Subcutaneous adipose tissue (tissue), 4 donors: ENCODE data around the gene EMD. TPM values are rescaled to one million over a fixed set of nuclear protein-coding genes. Genes with fewer than 3 reads are reported as not detected.

Experiments
- CTCF ChIP-seq: fragments of 450-650 bp; IDR thresholded peaks from one replicate; pipeline ENCODE4 v1.5.1; 2016; ENCODE audit warnings: low read depth, mild to moderate bottlenecking, control low read depth, antibody characterized with exemption, moderate library complexity
- total RNA-seq, 4 donors: library from RNA; depleted of rRNA; stranded (reverse); fragments of >200 nt; gene quantifications; one replicate each; pipeline ENCODE4 v1.1.0, GENCODE V29; 2016

Gene EMD
- total RNA-seq, 4 donors from 2014 or later: 27.6 to 37.9 (median 30.2) TPM

GRCh38 chrX:154375156-154375504 lies 4.0 kb upstream of the EMD start:
- no peak for TF ChIP-seq CTCF

DNA sequence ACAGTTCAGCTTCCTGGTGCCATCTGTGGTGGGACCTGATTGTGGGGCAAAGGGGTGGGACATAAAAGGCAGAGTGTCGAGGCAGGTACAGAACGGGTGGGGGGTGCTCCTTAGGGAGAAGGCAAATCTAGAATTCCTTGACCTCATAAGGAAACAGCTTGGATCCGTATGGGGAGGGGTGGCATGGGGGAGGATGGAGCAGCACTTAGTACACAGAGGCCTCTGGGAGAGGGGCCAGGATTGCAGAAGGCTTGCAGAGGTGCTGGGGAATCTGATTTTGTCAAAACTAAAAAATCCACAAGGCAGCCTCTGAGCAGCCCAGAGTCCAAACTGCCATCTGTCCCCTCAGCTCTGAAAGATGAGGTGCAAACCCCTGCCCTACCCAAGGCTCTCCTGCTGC lies 2.3 kb upstream of the EMD start:
- no peak for TF ChIP-seq CTCF

DNA sequence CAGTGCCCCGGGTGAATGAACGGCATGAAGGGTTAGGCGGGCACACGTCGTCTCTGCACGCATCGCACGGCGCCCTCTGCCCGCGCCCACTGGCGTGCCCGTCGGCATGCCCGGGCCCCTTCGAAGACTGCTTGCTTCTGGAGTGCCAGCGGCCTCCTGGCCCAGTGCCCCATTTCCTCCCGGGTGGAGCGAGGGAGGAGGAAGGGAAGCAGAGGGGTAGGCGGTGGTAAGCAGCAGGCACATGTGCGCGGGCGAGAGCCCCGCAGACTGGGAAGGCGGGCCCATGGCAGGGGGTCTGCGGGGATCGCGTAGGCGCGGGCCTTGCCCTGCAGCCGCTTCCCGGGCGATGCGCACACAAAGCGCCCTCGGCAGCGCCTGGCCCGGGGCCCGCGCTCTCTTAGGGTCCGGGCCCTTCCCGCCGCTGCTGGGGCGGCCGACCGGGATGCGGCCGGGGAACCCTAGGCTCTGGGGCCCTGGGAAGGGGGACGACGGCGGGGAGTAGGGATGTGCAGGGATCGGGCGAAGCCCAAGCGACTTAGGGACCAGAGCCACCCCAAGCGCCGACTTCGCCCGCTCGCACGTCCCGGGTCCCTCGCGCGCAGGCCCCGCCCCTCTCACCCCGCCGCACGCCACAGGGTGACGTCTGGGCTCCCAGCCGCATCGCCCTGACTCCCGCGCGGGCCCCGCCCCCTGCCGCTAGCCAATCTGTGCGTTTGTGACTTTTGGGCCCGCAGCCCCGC lies 866 bp upstream of the EMD start:
- no peak for TF ChIP-seq CTCF

DNA sequence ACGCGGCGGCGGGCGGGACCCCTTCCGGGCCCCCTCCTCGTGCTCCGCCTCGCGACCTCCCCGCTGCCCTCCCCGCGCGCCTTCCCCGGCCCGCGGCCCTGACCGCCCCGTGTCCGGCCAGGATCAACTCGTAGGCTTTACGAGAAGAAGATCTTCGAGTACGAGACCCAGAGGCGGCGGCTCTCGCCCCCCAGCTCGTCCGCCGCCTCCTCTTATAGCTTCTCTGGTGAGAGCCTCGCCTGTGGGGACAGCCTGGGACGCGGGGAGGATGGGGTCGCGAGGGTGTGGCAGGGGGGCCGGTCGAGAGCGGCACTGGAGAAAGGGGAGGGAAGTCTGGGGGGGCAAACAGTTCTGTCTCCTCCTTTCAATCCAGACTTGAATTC lies 465 bp downstream of the EMD start:
- TF ChIP-seq CTCF: no peak

- no peak for TF ChIP-seq CTCF
Observed at GRCh38 chrX:154380153-154380552, 1.1 kb downstream of the EMD start.

DNA sequence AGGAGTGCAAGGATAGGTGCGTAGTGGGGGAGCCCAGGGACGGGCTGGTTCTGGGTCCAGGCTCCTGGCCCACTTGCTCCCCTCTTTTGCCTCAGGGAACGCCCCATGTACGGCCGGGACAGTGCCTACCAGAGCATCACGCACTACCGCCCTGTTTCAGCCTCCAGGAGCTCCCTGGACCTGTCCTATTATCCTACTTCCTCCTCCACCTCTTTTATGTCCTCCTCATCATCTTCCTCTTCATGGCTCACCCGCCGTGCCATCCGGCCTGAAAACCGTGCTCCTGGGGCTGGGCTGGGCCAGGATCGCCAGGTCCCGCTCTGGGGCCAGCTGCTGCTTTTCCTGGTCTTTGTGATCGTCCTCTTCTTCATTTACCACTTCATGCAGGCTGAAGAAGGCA lies 1.7 kb downstream of the EMD start:
- TF ChIP-seq CTCF: no peak

DNA sequence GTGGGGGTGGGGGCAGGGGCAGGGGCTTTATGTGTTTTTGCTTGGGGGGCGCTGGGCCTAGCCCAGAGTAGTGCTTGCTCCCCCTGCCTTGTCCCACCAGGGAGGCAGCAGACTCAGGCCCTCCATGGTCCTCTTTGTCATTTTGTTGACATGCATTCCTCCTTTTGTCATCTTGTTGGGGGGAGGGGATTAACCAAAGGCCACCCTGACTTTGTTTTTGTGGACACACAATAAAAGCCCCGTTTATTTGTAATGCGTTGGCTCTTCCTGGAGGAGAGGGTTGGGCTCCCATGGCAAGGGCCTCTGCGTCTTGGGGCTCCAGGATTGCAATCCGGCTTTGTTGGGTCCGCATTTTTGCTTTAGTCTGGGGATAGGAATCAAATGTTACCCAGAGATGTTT lies 2.2 kb downstream of the EMD start:
- no peak for TF ChIP-seq CTCF
